ENCODE measurements around the gene FAM76A.

DNA sequence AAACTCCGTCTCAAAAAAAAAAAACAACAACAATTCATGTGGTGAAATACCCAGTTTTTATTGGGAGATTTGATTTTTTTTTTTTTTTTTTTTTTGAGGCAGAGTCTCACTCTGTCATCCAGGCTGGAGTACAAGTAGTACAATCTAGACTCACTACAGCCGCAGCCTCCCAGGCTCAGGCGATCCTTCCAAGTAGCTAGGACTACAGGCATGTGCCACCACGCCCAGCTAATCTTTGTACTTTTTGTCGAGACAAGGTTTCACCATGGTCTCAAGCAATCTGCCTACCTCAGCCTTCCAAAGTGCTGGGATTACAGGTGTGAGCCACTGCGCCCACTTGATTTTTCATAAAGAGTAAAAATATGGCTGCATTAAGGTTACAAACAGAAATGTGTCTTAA, 15.4 kb downstream of the FAM76A start:
- TF ChIP-seq CTCF (IDR thresholded peaks at IDR 0.05; ENCODE audit: borderline replicate concordance, extremely low read depth, low read length, poor library complexity, severe bottlenecking) (no peak), EZH2 (IDR thresholded peaks at IDR 0.05; ENCODE audit: borderline replicate concordance, low read depth, low read length, severe bottlenecking) (no peak)

Measured in DND-41 (cell line).